HTR-8/SVneo (cell line): ENCODE results near the gene GSK3A.

Experiments used
- DNase-seq: peaks from one replicate; pipeline ENCODE4 v3.0.0; 2011; ENCODE audit warnings: low spot score, mixed read lengths; ENCODE audit not compliant: insufficient read length
- FAIRE-seq: peaks from 2 replicates; lab custom pipeline; 2011; peaks lifted over from hg19 to GRCh38; lab: Jason Lieb, UNC

GSK3A gene

DNA sequence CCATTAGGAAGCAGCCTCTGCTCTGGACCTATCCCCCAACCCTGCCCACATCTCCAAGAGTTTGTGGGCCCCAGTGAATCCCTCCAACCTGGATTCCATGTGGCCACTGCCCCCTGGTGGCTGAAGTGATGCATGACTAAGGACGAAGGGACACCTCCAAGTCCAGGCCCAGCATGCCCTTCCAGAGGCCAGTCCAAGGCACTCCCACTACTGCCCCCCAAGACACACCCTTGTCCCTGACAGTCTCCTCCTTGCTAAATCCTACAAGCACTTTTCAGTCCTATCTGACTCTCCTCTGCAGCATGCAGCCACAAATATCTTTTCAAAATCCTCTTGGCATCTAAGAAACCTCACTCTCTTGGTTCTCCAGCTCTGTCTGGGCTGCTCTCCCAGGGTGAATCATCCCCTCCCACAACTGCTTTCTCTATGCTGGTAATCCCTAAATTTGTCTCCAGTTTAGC lies 58.0 kb downstream of the GSK3A start:
- peak; percentile 96 for FAIRE-seq

More for the DNA sequence above, 58.0 kb downstream of the GSK3A start:
- DNase-seq = peak; percentile 74
